Amniotic stem cell (primary cell): ENCODE data around the gene RPH3AL.
"Not testable (repeated sequence)": the region's sequence is repeated elsewhere in the genome, so short reads cannot be mapped to it uniquely, and the experiment has no call there.

Experiments
- DNase-seq: peaks from one replicate; lab custom pipeline; 2025; lab: John Stamatoyannopoulos, UW

Gene RPH3AL

GRCh38 chr17:202501-202951, 150.1 kb downstream of the RPH3AL start:
- no peak for DNase-seq

- DNase-seq = not testable (repeated sequence)
Observed at GRCh38 chr17:201736-202135, 150.9 kb downstream of the RPH3AL start.

- DNase-seq = not testable (repeated sequence)
Observed at GRCh38 chr17:201257-201656, 151.3 kb downstream of the RPH3AL start.

GRCh38 chr17:200586-200985, 152.0 kb downstream of the RPH3AL start:
- no peak for DNase-seq

GRCh38 chr17:199806-200545, 152.6 kb downstream of the RPH3AL start:
- DNase-seq = no peak

- DNase-seq = no peak
Observed at GRCh38 chr17:199191-199604, 153.4 kb downstream of the RPH3AL start.

GRCh38 chr17:198225-198624, 154.4 kb downstream of the RPH3AL start:
- not testable (repeated sequence) for DNase-seq

GRCh38 chr17:197352-197751, 155.3 kb downstream of the RPH3AL start:
- DNase-seq = no peak

GRCh38 chr17:194828-195602, 157.6 kb downstream of the RPH3AL start:
- no peak for DNase-seq

- DNase-seq = no peak
Observed at GRCh38 chr17:193841-194806, 158.5 kb downstream of the RPH3AL start.

GRCh38 chr17:193426-193810, 159.2 kb downstream of the RPH3AL start:
- DNase-seq = no peak

GRCh38 chr17:192666-193425, 159.8 kb downstream of the RPH3AL start:
- DNase-seq = no peak

- DNase-seq = no peak
Observed at GRCh38 chr17:189444-189843, 163.2 kb downstream of the RPH3AL start.

GRCh38 chr17:187130-187529, 165.5 kb downstream of the RPH3AL start:
- no peak for DNase-seq

- DNase-seq = no peak
Observed at GRCh38 chr17:185445-186138, 167.0 kb downstream of the RPH3AL start.

GRCh38 chr17:183021-183420, 169.6 kb downstream of the RPH3AL start:
- no peak for DNase-seq

- DNase-seq = no peak
Observed at GRCh38 chr17:182050-182751, 170.4 kb downstream of the RPH3AL start.

GRCh38 chr17:181245-182049, 171.2 kb downstream of the RPH3AL start, which contains the start of gene DOC2B:
Gene DOC2B, minus strand, starts transcription at chr17:181650. Its CDS starts 171 bp downstream, at chr17:181479.
- no peak for DNase-seq
